B cell (primary cell): Measurements from ENCODE around the gene PRSS21. TPM values are rescaled to one million over a fixed set of nuclear protein-coding genes. Genes with fewer than 3 reads are reported as not detected.

ENCODE experiments used
- ATAC-seq: fragments of 200-7000 bp; cut with Tn5 transposase; one replicate; pipeline ENCODE4 v1.10.0; 2021; ENCODE audit warnings: low read depth, mild to moderate bottlenecking, moderate number of reproducible peaks, moderate library complexity
- CTCF ChIA-PET: fragments of 350-600 bp; sonication (Branson Sonifier 250); formaldehyde crosslinking; loops from one replicate; lab custom pipeline; 2021; ENCODE audit warnings: antibody characterized with exemption, inconsistent platforms; lab: Charles Lee
- POLR2A ChIA-PET: fragments of 350-600 bp; sonication (Branson Sonifier 250); formaldehyde crosslinking; loops from one replicate; lab custom pipeline; 2021; ENCODE audit warnings: antibody characterized with exemption; lab: Charles Lee
- DNase-seq: peaks from one replicate; pipeline ENCODE4 v3.0.0; 2013
- H2AFZ ChIP-seq: 2 replicates; pipeline ENCODE4 v1.6.1; 2012; ENCODE audit warnings: mild to moderate bottlenecking, low read depth, low read length; ENCODE audit not compliant: insufficient read depth, poor library complexity, severe bottlenecking
- H3K27ac ChIP-seq, 2 donors: 1 replicate in 1 of 2; 2 replicates in 1 of 2; pipeline ENCODE4 v1.5.1; 2012 to 2013; ENCODE audit warnings: low read length in 2 of 2, mild to moderate bottlenecking in 2 of 2, moderate library complexity in 1 of 2
- H3K27me3 ChIP-seq, 4 experiments: fragments of 200-600 bp in 1 of 4; sonication (generic) in 1 of 4; replicated peaks in 1 of 4; 1 replicate in 2 of 4; 2 replicates in 2 of 4; pipeline versions ENCODE4 v1.6.1 to v1.7.0; 2013 to 2016; ENCODE audit warnings: low read length in 3 of 4, mild to moderate bottlenecking in 2 of 4, mixed read lengths in 1 of 4, moderate library complexity in 1 of 4; ENCODE audit not compliant: insufficient read depth in 4 of 4, control insufficient read depth in 3 of 4; ENCODE audit errors: control extremely low read depth in 1 of 4
- H3K36me3 ChIP-seq, 2 experiments: replicated peaks in 1 of 2; 1 replicate in 1 of 2; 2 replicates in 1 of 2; pipeline versions ENCODE4 v1.6.1 to v1.7.1; 2013; ENCODE audit warnings: low read length in 1 of 2; ENCODE audit not compliant: insufficient read depth in 2 of 2, control insufficient read depth in 1 of 2; ENCODE audit errors: control extremely low read depth in 1 of 2, extremely low read depth in 1 of 2
- H3K4me1 ChIP-seq, 2 donors: fragments of 200-600 bp in 1 of 2; sonication (generic) in 1 of 2; 1 replicate in 1 of 2; 2 replicates in 1 of 2; pipeline versions ENCODE4 v1.5.1 to v1.6.1; 2013 to 2017; ENCODE audit warnings: low read length in 2 of 2; ENCODE audit not compliant: control insufficient read depth in 2 of 2, insufficient read depth in 2 of 2
- H3K4me2 ChIP-seq: replicated peaks from 2 replicates; pipeline ENCODE3; 2012; ENCODE audit warnings: mild to moderate bottlenecking, low read depth, low read length; ENCODE audit not compliant: poor library complexity, severe bottlenecking
- H3K4me3 ChIP-seq, 5 experiments: fragments of 200-600 bp in 1 of 5; sonication (generic) in 1 of 5; 1 replicate in 3 of 5; 2 replicates in 2 of 5; pipeline versions ENCODE4 v1.5.1 to v1.7.0; 2011 to 2016; ENCODE audit warnings: low read length in 4 of 5, mild to moderate bottlenecking in 4 of 5, low read depth in 2 of 5, control low read depth in 1 of 5, moderate library complexity in 1 of 5; ENCODE audit not compliant: insufficient read depth in 1 of 5; ENCODE audit errors: control extremely low read depth in 1 of 5, extremely low read depth in 1 of 5
- H3K79me2 ChIP-seq: fragments of 200-600 bp; sonication (generic); one replicate; pipeline ENCODE4 v1.6.0; 2016; ENCODE audit warnings: low read length; ENCODE audit not compliant: control insufficient read depth, insufficient read depth
- H3K9ac ChIP-seq: fragments of 200-600 bp; sonication (generic); 2 replicates; pipeline ENCODE4 v1.6.1; 2017; ENCODE audit warnings: mild to moderate bottlenecking, low read length, moderate library complexity
- H3K9me3 ChIP-seq, 3 donors: one replicate each; pipeline versions ENCODE4 v1.6.1 to v1.7.1; 2013; ENCODE audit warnings: low read length in 2 of 3; ENCODE audit not compliant: control insufficient read depth in 2 of 3, insufficient read depth in 1 of 3; ENCODE audit errors: control extremely low read depth in 1 of 3
- H4K20me1 ChIP-seq: 2 replicates; pipeline ENCODE4 v1.6.0; 2012; ENCODE audit warnings: mild to moderate bottlenecking, low read length; ENCODE audit not compliant: insufficient read depth, control insufficient read depth, poor library complexity, severe bottlenecking
- H3K27ac Mint-ChIP-seq: one replicate; pipeline ENCODE4 v1.8.0; 2021; ENCODE audit warnings: mixed read lengths
- H3K27me3 Mint-ChIP-seq: one replicate; pipeline ENCODE4 v1.8.0; 2021; ENCODE audit warnings: mixed read lengths
- H3K4me1 Mint-ChIP-seq: one replicate; pipeline ENCODE4 v1.8.0; 2021; ENCODE audit warnings: mixed read lengths
- H3K4me3 Mint-ChIP-seq: one replicate; pipeline ENCODE4 v1.8.0; 2021; ENCODE audit warnings: mixed read lengths
- H3K9me3 Mint-ChIP-seq: one replicate; pipeline ENCODE4 v1.8.0; 2022; ENCODE audit warnings: mixed read lengths; ENCODE audit not compliant: insufficient read depth
- CTCF ChIP-seq: fragments of 200-600 bp; IDR thresholded peaks from one replicate; pipeline ENCODE4 v1.8.0; 2022; ENCODE audit warnings: antibody characterized with exemption, mild to moderate bottlenecking
- EZH2 ChIP-seq: IDR thresholded peaks from 2 replicates; pipeline ENCODE4 v1.6.1; 2012; ENCODE audit warnings: borderline replicate concordance, low read depth, mild to moderate bottlenecking, moderate library complexity, low read length; ENCODE audit not compliant: insufficient read depth, poor library complexity, severe bottlenecking
- WGBS: methylation state at CpG from one replicate; pipeline ENCODE4 v1.1.5; 2013; ENCODE audit warnings: missing lambda C conversion rate; ENCODE audit not compliant: insufficient coverage; 5-methylcytosine and 5-hydroxymethylcytosine counted together
- intact Hi-C: fragments of 100-400 bp; cut with micrococcal nuclease; formaldehyde crosslinking; loops from one replicate; pipeline ENCODE4 v1.10.0; 2022
- polyA minus RNA-seq: library from RNA; depleted of rRNA, polyadenylated mRNA; stranded (reverse); fragments of >200 nt; gene quantifications from 2 replicates; pipeline ENCODE4 v1.2.3, GENCODE V29; 2012
- polyA plus RNA-seq: library from polyadenylated mRNA; depleted of rRNA; stranded (reverse); fragments of >200 nt; gene quantifications from 2 replicates; pipeline ENCODE4 v1.2.3, GENCODE V29; 2012
- total RNA-seq, 2 donors: library from RNA; stranded (reverse); fragments of 120-200 nt in 1 of 2; gene quantifications; 1 replicate in 1 of 2; 2 replicates in 1 of 2; pipeline versions ENCODE4 v1.2.3 to v1.2.4, GENCODE V29; 2013 to 2022

PRSS21 gene
- 1.8 and 2.0 TPM in 2 replicates for total RNA-seq
- total RNA-seq (2013), result 0.61 TPM
- 4.3 and 5.8 TPM in 2 replicates for polyA plus RNA-seq
- 1.6 and 7.5 TPM in 2 replicates for polyA minus RNA-seq

- H3K27ac Mint-ChIP-seq, result no peak within 1 kb of the TSS
- Histone ChIP-seq H3K9me3 (no peaks in the 10 kb centered on the region), H3K27me3 (peaks cover 0 to 6% (median 0%) of the 10 kb centered on the region in 4 experiments), H3K79me2 (no peaks in the 10 kb centered on the region), H3K9ac (no peak within 1 kb of the TSS), H4K20me1 (no peaks in the 10 kb centered on the region), H3K4me3 (peak within 1 kb of the TSS in 1 of 5 experiments; percentile 21), H3K4me1 (no peaks in the 10 kb centered on the region), H3K27ac (no peak within 1 kb of the TSS), H3K36me3 (no peaks in the 10 kb centered on the region), H2AFZ (peak within 1 kb of the TSS; percentile 22), H3K4me2 (peak within 1 kb of the TSS; percentile 42)
- POLR2A ChIA-PET, result no interaction called here
- intact Hi-C loops, result no loop called here
- H3K4me1 Mint-ChIP-seq, result no peaks in the 10 kb centered on the region
- CTCF ChIA-PET, result no interaction called here
- WGBS, result 72% methylated on average over 28 of the region's 28 CpGs
- H3K9me3 Mint-ChIP-seq, result no peaks in the 10 kb centered on the region
- no peak for DNase-seq
- ATAC-seq, result peak; percentile 33
- H3K27me3 Mint-ChIP-seq, result peaks cover 13% of the 10 kb centered on the region
- no peak for TF ChIP-seq CTCF
- no peak within 1 kb of the TSS for H3K4me3 Mint-ChIP-seq
Observed at GRCh38 chr16:2816751-2817339, at the start of gene PRSS21. TSS of gene PRSS21 (plus strand) at chr16:2817237. CDS start at chr16:2817269, 32 bp downstream.

GRCh38 chr16:2767891-2768290, 49.1 kb upstream of the PRSS21 start:
- H3K79me2 ChIP-seq, result peaks cover 55% of the 10 kb centered on the region
- peaks cover 0 to 9% (median 0%) of the 10 kb centered on the region in 3 donors for H3K9me3 ChIP-seq

More at GRCh38 chr16:2767891-2768290, 49.1 kb upstream of the PRSS21 start:
- Mint-ChIP-seq H3K4me1 (peaks cover 5% of the 10 kb centered on the region), H3K27me3 (no peaks in the 10 kb centered on the region), H3K9me3 (no peaks in the 10 kb centered on the region), H3K27ac (no peak overlapping the region), H3K4me3 (no peak overlapping the region)
- DNase-seq, result peak; percentile 19
- Histone ChIP-seq H3K27me3 (no peaks in the 10 kb centered on the region), H3K36me3 (peaks cover 1 to 94% of the 10 kb centered on the region in 2 experiments), H3K4me2 (no peak overlapping the region), H2AFZ (no peak overlapping the region), H3K4me1 (no peaks in the 10 kb centered on the region), H3K9ac (no peak overlapping the region), H4K20me1 (peaks cover 85% of the 10 kb centered on the region), H3K4me3 (no peak overlapping the region), H3K27ac (no peak overlapping the region)
- TF ChIP-seq CTCF, result no peak
- TF ChIP-seq EZH2, result no peak
- CTCF ChIA-PET, result no interaction called here
- no peak for ATAC-seq
- WGBS, result 90% methylated on average over 10 of the region's 14 CpGs
- intact Hi-C loops, result no loop called here
- POLR2A ChIA-PET, result interaction anchor here (1.2 kb wide), 1 partner anchor 15 kb away, joined by 3 read pairs; the partner anchor contains the start of gene SRRM2
